ENCODE results near the gene ADCY9. TPM values are rescaled to one million over a fixed set of nuclear protein-coding genes. Genes with fewer than 3 reads are reported as not detected.

The ADCY9 gene
- total RNA-seq, 1 donor from 2014 or later: 43.2 TPM

DNA sequence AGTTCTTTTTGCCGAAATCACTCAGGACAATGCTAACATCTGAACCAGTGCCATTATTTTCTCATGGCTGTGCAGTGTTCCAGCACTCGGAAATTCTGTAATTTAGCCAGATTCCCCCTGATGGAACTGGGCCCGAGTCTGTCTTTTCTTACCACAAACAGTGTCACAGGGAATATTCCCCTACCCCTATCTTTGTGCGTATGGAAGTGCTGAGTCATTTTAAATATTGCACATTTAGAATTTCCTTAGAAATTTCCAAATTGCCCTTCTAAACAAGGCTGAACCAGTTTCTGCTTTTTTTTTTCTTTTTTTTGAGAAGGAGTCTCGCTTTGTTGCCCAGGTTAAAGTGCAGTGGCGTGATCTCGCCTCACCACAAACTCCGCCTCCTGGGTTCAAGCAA is 147.7 kb downstream of the ADCY9 start:
- Histone ChIP-seq H3K4me1 (no peaks in the 10 kb centered on the region), H3K36me3 (peaks cover 47% of the 10 kb centered on the region), H3K9me3 (no peaks in the 10 kb centered on the region), H3K4me3 (no peak overlapping the region), H3K27me3 (ENCODE audit: low read depth) (no peaks in the 10 kb centered on the region), H3K27ac (no peak overlapping the region)
- ATAC-seq (no peak), DNase-seq (no peak)
- intact Hi-C loops (cut with DNase I): no loop called here
- TF ChIP-seq, protein P1, sequence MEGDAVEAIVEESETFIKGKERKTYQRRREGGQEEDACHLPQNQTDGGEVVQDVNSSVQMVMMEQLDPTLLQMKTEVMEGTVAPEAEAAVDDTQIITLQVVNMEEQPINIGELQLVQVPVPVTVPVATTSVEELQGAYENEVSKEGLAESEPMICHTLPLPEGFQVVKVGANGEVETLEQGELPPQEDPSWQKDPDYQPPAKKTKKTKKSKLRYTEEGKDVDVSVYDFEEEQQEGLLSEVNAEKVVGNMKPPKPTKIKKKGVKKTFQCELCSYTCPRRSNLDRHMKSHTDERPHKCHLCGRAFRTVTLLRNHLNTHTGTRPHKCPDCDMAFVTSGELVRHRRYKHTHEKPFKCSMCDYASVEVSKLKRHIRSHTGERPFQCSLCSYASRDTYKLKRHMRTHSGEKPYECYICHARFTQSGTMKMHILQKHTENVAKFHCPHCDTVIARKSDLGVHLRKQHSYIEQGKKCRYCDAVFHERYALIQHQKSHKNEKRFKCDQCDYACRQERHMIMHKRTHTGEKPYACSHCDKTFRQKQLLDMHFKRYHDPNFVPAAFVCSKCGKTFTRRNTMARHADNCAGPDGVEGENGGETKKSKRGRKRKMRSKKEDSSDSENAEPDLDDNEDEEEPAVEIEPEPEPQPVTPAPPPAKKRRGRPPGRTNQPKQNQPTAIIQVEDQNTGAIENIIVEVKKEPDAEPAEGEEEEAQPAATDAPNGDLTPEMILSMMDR (IDR thresholded peaks at IDR 0.05): no peak

DNA sequence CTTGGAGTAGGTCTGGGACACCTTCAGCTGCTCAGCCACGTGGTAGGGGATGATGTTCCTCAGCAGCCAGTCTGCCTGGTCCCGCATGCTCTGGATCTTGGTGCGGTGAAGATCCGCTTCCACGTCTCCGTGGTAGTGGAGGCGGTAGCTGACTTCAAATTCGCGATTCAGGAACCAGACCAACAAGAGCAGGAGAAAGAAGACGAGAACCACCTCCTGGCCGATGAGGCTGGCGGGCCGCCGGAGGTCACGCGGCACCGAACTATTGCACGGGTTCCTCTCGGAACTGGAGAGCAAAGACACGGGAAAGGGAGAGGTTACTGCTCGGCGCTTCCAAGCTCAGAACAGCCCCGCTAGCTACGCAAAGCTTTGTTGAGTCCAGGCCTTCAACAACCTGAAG is 149.6 kb downstream of the ADCY9 start:
- no peak overlapping the region for H3K27ac ChIP-seq
- TF ChIP-seq, protein P1 (IDR thresholded peaks at IDR 0.05): no peak
- H3K27me3 ChIP-seq (ENCODE audit: low read depth): no peaks in the 10 kb centered on the region
- ATAC-seq (no peak), DNase-seq (peak; percentile 38)
- no peaks in the 10 kb centered on the region for H3K9me3 ChIP-seq
- H3K4me1 ChIP-seq: peaks cover 15% of the 10 kb centered on the region
- H3K36me3 ChIP-seq: peaks cover 29% of the 10 kb centered on the region
- intact Hi-C loops (cut with DNase I): no loop called here
- no peak overlapping the region for H3K4me3 ChIP-seq

DNA sequence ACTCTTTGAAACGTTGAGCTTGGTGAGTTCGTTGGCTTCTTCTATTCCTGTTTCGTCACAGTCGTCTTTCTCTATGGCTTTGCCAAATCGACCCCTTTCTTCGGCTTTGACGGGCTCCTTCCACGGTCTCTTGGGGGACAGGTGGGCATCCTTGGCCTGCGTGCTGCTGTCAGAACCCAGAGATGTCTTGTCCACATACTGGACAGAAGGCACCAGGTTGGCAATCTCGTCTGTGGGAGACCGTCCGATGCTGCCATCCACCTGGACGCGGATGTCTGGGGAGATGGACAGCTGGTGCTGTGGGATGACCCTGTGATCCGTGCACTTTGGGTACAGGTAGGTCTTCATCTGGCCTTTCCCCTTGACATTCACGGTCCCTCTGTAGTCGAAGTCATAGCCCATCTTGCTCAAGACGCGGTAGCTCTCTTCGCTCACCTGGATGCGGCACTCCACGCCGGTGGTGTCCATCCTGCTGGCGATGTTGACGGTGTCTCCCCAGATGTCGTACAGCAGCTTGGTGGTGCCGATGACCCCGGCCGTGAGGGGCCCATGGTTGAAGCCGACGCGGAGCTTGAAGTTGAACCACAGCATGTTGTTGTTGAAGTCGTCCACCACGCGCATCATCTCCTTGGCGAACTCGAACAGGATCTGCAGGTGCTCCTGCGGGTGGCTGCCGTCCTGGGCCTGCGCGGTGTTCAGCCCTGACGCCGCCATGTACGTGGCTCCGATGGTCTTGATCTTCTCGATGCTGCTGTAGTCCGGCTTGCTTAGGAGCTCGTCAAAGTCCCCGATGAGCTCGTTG is 150.3 kb downstream of the ADCY9 start:
- Histone ChIP-seq H3K4me3 (no peak overlapping the region), H3K27me3 (ENCODE audit: low read depth) (no peaks in the 10 kb centered on the region), H3K9me3 (no peaks in the 10 kb centered on the region), H3K27ac (no peak overlapping the region), H3K4me1 (peaks cover 22% of the 10 kb centered on the region), H3K36me3 (peaks cover 22% of the 10 kb centered on the region)
- ATAC-seq: no peak
- TF ChIP-seq, protein P1 (IDR thresholded peaks at IDR 0.05): no peak
- intact Hi-C loops (cut with DNase I): no loop called here
- DNase-seq: peak; percentile 46

DNA sequence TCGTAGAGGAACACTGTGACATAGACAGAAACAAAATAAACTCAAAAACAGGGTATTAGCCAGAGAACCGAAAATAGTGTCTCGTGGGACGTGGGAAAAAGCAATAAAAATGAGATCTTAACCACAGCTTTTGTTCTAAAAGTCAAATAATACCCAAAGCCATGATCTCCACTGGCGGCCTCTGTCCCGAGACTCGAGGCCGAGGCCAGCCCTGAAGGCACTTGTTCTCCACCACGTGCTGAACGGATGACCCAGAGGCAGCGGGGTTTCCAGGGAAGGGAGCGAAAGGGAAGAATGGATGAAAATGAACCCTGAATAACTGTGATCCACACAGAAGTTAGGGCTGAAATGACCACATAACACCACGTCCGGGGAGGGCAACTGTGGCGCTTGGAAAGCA is 150.9 kb downstream of the ADCY9 start:
- H3K4me3 ChIP-seq: no peak overlapping the region

DNA sequence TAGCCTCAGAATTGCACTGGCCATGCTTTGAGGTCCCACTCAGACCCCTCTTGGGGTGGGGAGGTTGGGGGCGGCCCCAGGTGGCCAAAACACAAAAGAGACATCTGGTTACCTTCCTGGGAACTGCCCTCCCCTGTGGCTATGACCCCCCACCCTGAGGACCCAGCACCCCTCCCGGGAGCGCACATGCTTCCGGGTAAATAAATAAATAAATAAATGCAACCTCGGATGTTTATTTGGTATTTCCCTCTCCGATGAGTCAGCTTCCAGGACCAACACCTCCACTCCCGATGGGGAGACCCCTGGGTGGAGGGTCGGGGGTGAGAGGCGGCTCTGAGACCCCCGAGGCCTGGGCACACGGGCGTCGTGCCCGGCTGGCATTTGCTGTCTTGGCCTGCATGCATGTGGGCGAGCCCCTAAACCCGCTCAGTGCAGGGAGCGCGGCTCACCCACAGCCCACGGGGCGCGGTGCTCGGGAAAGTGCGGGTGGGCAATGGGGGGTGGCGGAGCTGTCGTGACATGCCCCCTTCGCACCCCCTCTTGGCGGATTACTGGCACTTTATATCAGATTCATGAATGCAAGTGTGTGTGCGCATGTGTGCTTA is 151.5 kb downstream of the ADCY9 start:
- Histone ChIP-seq H3K27me3 (ENCODE audit: low read depth) (no peaks in the 10 kb centered on the region), H3K36me3 (peaks cover 22% of the 10 kb centered on the region), H3K27ac (no peak overlapping the region), H3K4me3 (no peak overlapping the region), H3K9me3 (no peaks in the 10 kb centered on the region), H3K4me1 (peaks cover 29% of the 10 kb centered on the region)
- TF ChIP-seq, protein P1 (IDR thresholded peaks at IDR 0.05): no peak
- no peak for DNase-seq
- intact Hi-C loops (cut with DNase I): no loop called here
- ATAC-seq: no peak

More for the DNA sequence above, 150.9 kb downstream of the ADCY9 start:
- peaks cover 22% of the 10 kb centered on the region for H3K36me3 ChIP-seq
- intact Hi-C loops (cut with DNase I): no loop called here
- TF ChIP-seq, protein P1 (IDR thresholded peaks at IDR 0.05): no peak
- no peaks in the 10 kb centered on the region for H3K27me3 ChIP-seq (ENCODE audit: low read depth)
- no peaks in the 10 kb centered on the region for H3K9me3 ChIP-seq
- H3K27ac ChIP-seq: no peak overlapping the region
- DNase-seq (no peak), ATAC-seq (no peak)
- H3K4me1 ChIP-seq: peaks cover 24% of the 10 kb centered on the region
